Panc1 (cell line): Measurements from ENCODE around the gene LSM5. TPM values are rescaled to one million over a fixed set of nuclear protein-coding genes. Genes with fewer than 3 reads are reported as not detected.
"Not testable (repeated sequence)": the region's sequence is repeated elsewhere in the genome, so short reads cannot be mapped to it uniquely, and the experiment has no call there.

Experiments used
- ATAC-seq: fragments of 200-7000 bp; cut with Tn5 transposase; 2 replicates; pipeline ENCODE4 v1.9.1; 2020; ENCODE audit warnings: mild to moderate bottlenecking, moderate library complexity
- BruUV-seq: library from RNA; stranded (reverse); fragments of 400-500 nt; replicated peaks from 2 replicates; lab custom pipeline; 2021; lab: Mats Ljungman, UMichigan
- CTCF ChIA-PET: fragments of 300-600 bp; sonication (Branson Sonifier 250); formaldehyde crosslinking; loops from one replicate; lab custom pipeline; 2022; ENCODE audit warnings: antibody characterized with exemption; lab: Charles Lee
- POLR2A ChIA-PET: fragments of 300-600 bp; sonication (Branson Sonifier 250); formaldehyde crosslinking; loops from one replicate; lab custom pipeline; 2022; ENCODE audit warnings: antibody characterized with exemption; lab: Charles Lee
- DNase-seq: peaks from one replicate; pipeline ENCODE4 v3.0.0-alpha.2; 2010; ENCODE audit warnings: low read depth, low spot score
- H3K27ac ChIP-seq: 2 replicates; pipeline ENCODE4 v1.5.1; 2011; ENCODE audit warnings: mild to moderate bottlenecking, low read length, inconsistent platforms
- H3K27me3 ChIP-seq: fragments of 200-500 bp; sonication (Bioruptor generic); 2 replicates; pipeline ENCODE4 v1.6.0; 2014; ENCODE audit warnings: low read length, inconsistent platforms; ENCODE audit not compliant: control insufficient read depth, insufficient read depth
- H3K36me3 ChIP-seq: fragments of 200-500 bp; sonication (Bioruptor generic); 2 replicates; pipeline ENCODE4 v1.5.1; 2014; ENCODE audit warnings: inconsistent platforms, mild to moderate bottlenecking, low read length, moderate library complexity; ENCODE audit not compliant: control insufficient read depth, insufficient read depth
- H3K4me1 ChIP-seq: 2 replicates; pipeline ENCODE4 v1.5.1; 2011; ENCODE audit warnings: inconsistent platforms, mild to moderate bottlenecking, low read length, moderate library complexity; ENCODE audit not compliant: control insufficient read depth, insufficient read depth
- H3K4me3 ChIP-seq, 2 experiments: 2 replicates each; pipeline ENCODE4 v1.5.1; 2011 to 2012; ENCODE audit warnings: low read depth in 2 of 2, low read length in 2 of 2, mild to moderate bottlenecking in 2 of 2, inconsistent platforms in 1 of 2, moderate library complexity in 1 of 2
- H3K9me3 ChIP-seq: fragments of 200-500 bp; sonication (Bioruptor generic); 2 replicates; pipeline ENCODE4 v1.5.1; 2014; ENCODE audit warnings: low read depth, mild to moderate bottlenecking, inconsistent platforms, low read length, moderate library complexity; ENCODE audit not compliant: control insufficient read depth, insufficient read depth
- POLR2AphosphoS5 ChIP-seq: IDR thresholded peaks from 2 replicates; pipeline ENCODE4 v1.6.1; 2012; ENCODE audit warnings: mild to moderate bottlenecking, low read depth, low read length, moderate library complexity
- SIN3A ChIP-seq: IDR thresholded peaks from 2 replicates; pipeline ENCODE4 v1.6.1; 2012; ENCODE audit warnings: low read depth, mild to moderate bottlenecking, low read length, moderate library complexity, borderline replicate concordance; ENCODE audit not compliant: insufficient read depth
- TCF7L2 ChIP-seq: IDR thresholded peaks from 2 replicates; pipeline ENCODE4 v1.6.1; 2011; ENCODE audit warnings: mild to moderate bottlenecking, low read depth, low read length, inconsistent platforms
- in situ Hi-C: cut with HindIII; loops from 2 replicates; pipeline ENCODE4 v1.10.0; 2016; ENCODE audit warnings: low sequenced_read_pairs, low pct_unique_long_range_greater_than_20kb
- intact Hi-C: fragments of 100-400 bp; cut with micrococcal nuclease; formaldehyde crosslinking; loops from one replicate; pipeline ENCODE4 v1.10.0; 2022; ENCODE audit not compliant: unreplicated experiment
- total RNA-seq: library from RNA; stranded (reverse); gene quantifications from one replicate; pipeline ENCODE4 v1.2.1, GENCODE V29; 2021; ENCODE audit not compliant: unreplicated experiment
- TF ChIP-seq, protein P1 (sequence below): fragments of 450-650 bp; IDR thresholded peaks from 2 replicates; pipeline ENCODE4 v1.5.1; 2017; ENCODE audit warnings: mild to moderate bottlenecking
- TF ChIP-seq, protein P2 (sequence below), 2 experiments: IDR thresholded peaks; 2 replicates each; pipeline ENCODE4 v1.6.1; 2011 to 2012; ENCODE audit warnings: low read depth in 2 of 2, control low read depth in 1 of 2, low read length in 1 of 2, mild to moderate bottlenecking in 1 of 2, moderate library complexity in 1 of 2; ENCODE audit not compliant: insufficient read depth in 1 of 2

Gene LSM5
- total RNA-seq, 1 experiment from 2014 or later, result 109 TPM

DNA sequence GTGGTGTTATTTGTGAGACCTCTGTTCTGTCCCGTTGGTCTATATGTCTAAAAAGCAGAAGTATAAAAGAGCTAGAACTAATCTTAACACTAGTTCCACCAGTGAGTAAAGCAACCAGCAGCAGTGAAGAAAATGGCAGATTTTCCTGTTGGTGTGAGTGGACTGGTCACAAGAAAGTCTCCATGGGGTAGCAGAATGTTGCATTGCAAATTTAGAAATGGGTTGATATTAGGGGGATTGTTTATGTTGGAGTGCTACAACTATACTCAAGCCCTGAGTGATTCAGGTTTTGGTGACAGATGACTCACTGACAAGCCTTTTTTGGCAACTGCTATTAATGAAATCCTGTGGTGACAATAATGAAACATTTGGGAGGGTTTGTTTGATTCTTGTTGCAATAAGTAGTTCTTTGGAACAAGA lies 10.8 kb upstream of the LSM5 start:
- Histone ChIP-seq H3K9me3 (no peaks in the 10 kb centered on the region), H3K27me3 (no peaks in the 10 kb centered on the region), H3K36me3 (no peaks in the 10 kb centered on the region; the same call in 1 of the 2 replicates), H3K4me1 (peaks cover 13% of the 10 kb centered on the region), H3K4me3 (no peak overlapping the region), H3K27ac (no peak overlapping the region)
- POLR2A ChIA-PET, result interaction anchor here (0.7 kb wide), 1 partner anchor 44 kb away, joined by 3 read pairs; no protein-coding TSS in a partner anchor
- CTCF ChIA-PET, result no interaction called here
- in situ Hi-C loops (no loop called here), intact Hi-C loops (no loop called here)
- no peak for DNase-seq
- BruUV-seq, result no TSS peak
- no peak for ATAC-seq
- TF ChIP-seq SIN3A, result no peak
- TF ChIP-seq TCF7L2, result no peak
- TF ChIP-seq, protein P1, sequence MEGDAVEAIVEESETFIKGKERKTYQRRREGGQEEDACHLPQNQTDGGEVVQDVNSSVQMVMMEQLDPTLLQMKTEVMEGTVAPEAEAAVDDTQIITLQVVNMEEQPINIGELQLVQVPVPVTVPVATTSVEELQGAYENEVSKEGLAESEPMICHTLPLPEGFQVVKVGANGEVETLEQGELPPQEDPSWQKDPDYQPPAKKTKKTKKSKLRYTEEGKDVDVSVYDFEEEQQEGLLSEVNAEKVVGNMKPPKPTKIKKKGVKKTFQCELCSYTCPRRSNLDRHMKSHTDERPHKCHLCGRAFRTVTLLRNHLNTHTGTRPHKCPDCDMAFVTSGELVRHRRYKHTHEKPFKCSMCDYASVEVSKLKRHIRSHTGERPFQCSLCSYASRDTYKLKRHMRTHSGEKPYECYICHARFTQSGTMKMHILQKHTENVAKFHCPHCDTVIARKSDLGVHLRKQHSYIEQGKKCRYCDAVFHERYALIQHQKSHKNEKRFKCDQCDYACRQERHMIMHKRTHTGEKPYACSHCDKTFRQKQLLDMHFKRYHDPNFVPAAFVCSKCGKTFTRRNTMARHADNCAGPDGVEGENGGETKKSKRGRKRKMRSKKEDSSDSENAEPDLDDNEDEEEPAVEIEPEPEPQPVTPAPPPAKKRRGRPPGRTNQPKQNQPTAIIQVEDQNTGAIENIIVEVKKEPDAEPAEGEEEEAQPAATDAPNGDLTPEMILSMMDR, result no peak
- TF ChIP-seq, protein P2, sequence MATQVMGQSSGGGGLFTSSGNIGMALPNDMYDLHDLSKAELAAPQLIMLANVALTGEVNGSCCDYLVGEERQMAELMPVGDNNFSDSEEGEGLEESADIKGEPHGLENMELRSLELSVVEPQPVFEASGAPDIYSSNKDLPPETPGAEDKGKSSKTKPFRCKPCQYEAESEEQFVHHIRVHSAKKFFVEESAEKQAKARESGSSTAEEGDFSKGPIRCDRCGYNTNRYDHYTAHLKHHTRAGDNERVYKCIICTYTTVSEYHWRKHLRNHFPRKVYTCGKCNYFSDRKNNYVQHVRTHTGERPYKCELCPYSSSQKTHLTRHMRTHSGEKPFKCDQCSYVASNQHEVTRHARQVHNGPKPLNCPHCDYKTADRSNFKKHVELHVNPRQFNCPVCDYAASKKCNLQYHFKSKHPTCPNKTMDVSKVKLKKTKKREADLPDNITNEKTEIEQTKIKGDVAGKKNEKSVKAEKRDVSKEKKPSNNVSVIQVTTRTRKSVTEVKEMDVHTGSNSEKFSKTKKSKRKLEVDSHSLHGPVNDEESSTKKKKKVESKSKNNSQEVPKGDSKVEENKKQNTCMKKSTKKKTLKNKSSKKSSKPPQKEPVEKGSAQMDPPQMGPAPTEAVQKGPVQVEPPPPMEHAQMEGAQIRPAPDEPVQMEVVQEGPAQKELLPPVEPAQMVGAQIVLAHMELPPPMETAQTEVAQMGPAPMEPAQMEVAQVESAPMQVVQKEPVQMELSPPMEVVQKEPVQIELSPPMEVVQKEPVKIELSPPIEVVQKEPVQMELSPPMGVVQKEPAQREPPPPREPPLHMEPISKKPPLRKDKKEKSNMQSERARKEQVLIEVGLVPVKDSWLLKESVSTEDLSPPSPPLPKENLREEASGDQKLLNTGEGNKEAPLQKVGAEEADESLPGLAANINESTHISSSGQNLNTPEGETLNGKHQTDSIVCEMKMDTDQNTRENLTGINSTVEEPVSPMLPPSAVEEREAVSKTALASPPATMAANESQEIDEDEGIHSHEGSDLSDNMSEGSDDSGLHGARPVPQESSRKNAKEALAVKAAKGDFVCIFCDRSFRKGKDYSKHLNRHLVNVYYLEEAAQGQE (IDR thresholded peaks at IDR 0.05; ENCODE audit: insufficient read depth in 1 of 2, low read depth in 2 of 2, low read length in 1 of 2), result no peak
- TF ChIP-seq POLR2AphosphoS5, result no peak

DNA sequence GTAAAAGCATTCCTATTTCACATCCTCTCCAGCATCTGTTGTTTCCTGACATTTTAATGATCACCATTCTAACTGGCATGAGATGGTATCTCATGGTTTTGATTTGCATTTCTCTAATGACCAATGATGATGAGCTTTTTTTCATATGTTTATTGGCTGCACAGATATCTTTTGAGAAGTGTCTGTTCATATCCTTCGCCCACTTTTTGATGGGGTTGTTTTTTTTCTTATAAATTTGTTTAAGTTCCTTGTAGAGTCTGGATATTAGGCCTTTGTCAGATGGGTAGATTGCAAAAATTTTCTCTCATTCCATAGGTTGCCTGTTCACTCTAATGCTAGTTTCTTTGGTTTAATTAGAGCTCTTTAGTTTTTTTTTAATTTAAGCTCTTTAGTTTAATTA lies 10.0 kb upstream of the LSM5 start:
- H3K9me3 ChIP-seq, DNase-seq, H3K27ac ChIP-seq, H3K36me3 ChIP-seq, ATAC-seq, intact Hi-C loops, CTCF ChIA-PET, H3K4me3 ChIP-seq, in situ Hi-C loops, BruUV-seq, H3K27me3 ChIP-seq: not testable (repeated sequence)
- POLR2A ChIA-PET, result interaction anchor here (0.7 kb wide), 1 partner anchor 45 kb away, joined by 3 read pairs; no protein-coding TSS in a partner anchor
- H3K4me1 ChIP-seq, result peaks cover 13% of the 10 kb centered on the region

DNA sequence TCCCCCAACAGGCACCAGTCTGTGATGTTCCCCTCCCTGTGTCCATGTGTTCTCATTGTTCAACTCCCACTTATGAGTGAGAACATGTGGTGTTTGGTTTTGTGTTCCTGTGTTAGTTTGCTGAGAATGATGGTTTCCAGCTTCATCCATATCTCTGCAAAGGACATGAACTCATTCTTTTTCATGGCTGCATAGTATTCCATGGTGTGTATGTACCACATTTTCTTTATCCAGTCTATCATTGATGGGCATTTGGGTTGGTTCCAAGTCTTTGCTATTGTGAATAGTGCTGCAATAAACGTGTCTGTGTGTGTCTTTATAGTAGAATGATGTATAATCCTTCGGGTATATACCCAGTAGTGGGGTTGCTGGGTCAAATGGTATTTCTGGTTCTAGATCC lies 9.6 kb upstream of the LSM5 start:
- BruUV-seq, ATAC-seq, H3K27me3 ChIP-seq, H3K9me3 ChIP-seq, DNase-seq, in situ Hi-C loops, H3K36me3 ChIP-seq, H3K4me3 ChIP-seq, H3K27ac ChIP-seq: not testable (repeated sequence)
- intact Hi-C loops, result loop anchor here (10.0 kb wide), 2 partner anchors 65 to 165 kb away; no protein-coding TSS in a partner anchor
- ChIA-PET CTCF (interaction anchor here (0.7 kb wide), 1 partner anchor 731 kb away, joined by 5 read pairs; no protein-coding TSS in a partner anchor), POLR2A (interaction anchor here (0.7 kb wide), 1 partner anchor 8 kb away, joined by 4 read pairs; no protein-coding TSS in a partner anchor)
- H3K4me1 ChIP-seq, result peaks cover 13% of the 10 kb centered on the region
